GM13977 (cell line): ENCODE results near the gene TMEFF2.

Source experiments
- DNase-seq: peaks from one replicate; pipeline ENCODE4 v3.0.0; 2012; ENCODE audit warnings: low spot score
- in situ Hi-C: fragments of 300-500 bp; cut with MboI; formaldehyde crosslinking; loops from one replicate; pipeline ENCODE4 v1.12.0; 2022; ENCODE audit warnings: low sequenced_read_pairs, low pct_unique_long_range_greater_than_20kb, mixed read lengths, inconsistent platforms; ENCODE audit not compliant: unreplicated experiment
- TF ChIP-seq, protein P1 (sequence below): IDR thresholded peaks from 2 replicates; pipeline ENCODE4 v1.5.1; 2012; ENCODE audit warnings: mild to moderate bottlenecking, control low read depth; ENCODE audit not compliant: insufficient read depth; ENCODE audit errors: extremely low read depth, missing control alignments

The TMEFF2 gene

DNA sequence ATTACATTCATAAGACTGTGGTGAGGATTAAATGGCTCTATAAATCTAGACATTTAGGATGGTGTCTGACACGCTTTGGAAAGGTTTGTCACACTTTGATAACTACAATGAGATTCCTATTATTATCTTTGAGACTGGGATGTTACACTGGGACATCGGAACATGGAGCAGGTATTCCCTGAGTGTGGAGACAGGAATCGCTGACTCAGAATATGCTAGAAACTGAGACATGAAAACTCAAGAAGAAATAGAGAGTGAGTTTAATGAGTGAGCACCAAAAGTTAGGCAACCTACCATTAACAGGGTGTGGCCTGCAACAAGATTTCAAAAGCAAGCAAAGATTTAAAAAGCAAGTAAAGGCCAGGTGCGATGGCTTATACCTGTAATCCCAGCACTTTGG, 145.4 kb downstream of the TMEFF2 start:
- in situ Hi-C loops, result no loop called here
- DNase-seq, result no peak
- TF ChIP-seq, protein P1, sequence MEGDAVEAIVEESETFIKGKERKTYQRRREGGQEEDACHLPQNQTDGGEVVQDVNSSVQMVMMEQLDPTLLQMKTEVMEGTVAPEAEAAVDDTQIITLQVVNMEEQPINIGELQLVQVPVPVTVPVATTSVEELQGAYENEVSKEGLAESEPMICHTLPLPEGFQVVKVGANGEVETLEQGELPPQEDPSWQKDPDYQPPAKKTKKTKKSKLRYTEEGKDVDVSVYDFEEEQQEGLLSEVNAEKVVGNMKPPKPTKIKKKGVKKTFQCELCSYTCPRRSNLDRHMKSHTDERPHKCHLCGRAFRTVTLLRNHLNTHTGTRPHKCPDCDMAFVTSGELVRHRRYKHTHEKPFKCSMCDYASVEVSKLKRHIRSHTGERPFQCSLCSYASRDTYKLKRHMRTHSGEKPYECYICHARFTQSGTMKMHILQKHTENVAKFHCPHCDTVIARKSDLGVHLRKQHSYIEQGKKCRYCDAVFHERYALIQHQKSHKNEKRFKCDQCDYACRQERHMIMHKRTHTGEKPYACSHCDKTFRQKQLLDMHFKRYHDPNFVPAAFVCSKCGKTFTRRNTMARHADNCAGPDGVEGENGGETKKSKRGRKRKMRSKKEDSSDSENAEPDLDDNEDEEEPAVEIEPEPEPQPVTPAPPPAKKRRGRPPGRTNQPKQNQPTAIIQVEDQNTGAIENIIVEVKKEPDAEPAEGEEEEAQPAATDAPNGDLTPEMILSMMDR, result no peak

DNA sequence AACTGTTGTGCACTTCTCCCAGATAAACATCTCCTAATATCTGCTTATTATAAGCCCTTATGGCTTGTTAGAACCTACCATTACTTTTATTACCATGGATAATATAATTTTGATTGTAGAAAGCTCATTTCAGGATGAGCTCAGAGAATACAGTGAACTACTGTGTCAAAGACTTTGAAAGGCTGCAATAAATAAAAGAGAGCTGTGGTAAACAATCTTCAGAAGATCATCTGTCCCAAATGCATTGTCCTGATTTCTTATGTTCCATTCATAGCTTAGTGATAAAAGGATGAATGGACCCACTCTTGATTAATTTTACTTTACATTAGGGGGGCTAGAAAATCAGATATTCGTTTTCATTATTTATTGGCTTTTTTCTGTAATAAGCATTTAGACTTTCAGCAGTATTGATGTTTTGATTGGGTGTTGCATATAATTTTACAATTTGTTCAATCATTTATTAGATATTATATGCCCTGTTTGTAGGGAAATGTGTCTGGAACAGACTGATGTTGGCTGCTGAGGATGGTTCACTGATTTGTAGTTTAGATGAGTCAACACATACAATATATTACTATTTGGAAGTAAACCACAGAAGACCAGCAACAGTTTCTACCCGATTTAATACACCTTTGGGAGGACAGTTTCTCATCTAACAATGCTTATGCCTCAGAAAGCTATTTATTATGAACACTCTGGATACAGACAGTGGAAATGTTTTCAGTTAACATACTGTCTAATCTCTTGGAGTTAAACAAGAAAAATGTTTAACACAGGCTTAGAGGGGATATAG, 147.2 kb downstream of the TMEFF2 start:
- TF ChIP-seq, protein P1, result no peak
- in situ Hi-C loops, result no loop called here
- no peak for DNase-seq

DNA sequence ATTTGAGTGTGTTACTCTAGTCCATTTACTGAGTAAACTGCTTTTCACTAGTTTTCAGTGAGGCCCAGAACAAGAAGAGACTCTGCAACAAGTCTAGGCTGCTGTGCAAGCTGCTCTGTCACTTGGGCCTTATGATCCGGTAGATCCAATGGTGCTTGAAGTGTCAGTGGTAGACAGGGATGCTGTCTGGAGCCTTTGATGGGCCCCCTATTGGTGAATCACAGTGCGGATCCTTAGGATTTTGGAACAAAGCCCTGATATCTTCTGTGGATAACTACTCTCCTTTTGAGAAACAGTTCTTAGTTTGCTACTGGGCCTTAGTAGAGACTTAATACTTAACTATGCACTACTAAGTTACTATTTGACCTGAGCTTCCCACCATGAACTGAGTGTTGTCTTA, 150.2 kb downstream of the TMEFF2 start:
- TF ChIP-seq, protein P1, result no peak
- in situ Hi-C loops, result no loop called here
- DNase-seq, result no peak

DNA sequence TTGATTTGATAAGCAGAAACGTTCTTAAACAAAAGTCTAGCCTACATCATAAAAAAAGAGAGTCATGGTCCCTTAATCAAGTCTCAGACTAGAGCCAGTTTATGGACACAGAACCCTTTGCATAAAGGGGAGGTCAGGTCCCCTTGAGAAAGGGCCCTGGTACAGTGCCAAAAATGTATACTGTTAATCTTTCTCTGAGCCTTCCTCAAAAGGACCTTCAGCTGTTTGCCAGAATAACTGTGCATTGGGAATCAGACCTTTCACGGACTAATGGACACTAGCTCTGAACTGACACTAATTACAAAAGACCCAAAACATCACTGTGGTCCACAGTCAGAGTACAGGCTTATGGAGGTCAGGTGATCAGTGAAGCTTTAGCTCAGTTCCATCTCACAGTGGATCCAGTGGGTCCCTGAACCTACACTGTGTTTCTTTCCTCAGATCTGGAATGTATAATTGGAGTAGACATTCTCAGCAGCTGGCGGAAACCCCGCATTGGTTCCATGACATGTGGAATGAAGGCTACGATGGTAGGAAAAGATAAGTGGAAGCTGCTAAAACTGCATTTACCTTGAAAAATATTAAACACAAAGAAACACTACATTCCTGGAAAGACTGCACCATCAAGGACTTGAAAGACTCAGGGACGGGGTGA, 151.4 kb downstream of the TMEFF2 start:
- DNase-seq, result no peak
- TF ChIP-seq, protein P1, result no peak
- in situ Hi-C loops, result no loop called here

DNA sequence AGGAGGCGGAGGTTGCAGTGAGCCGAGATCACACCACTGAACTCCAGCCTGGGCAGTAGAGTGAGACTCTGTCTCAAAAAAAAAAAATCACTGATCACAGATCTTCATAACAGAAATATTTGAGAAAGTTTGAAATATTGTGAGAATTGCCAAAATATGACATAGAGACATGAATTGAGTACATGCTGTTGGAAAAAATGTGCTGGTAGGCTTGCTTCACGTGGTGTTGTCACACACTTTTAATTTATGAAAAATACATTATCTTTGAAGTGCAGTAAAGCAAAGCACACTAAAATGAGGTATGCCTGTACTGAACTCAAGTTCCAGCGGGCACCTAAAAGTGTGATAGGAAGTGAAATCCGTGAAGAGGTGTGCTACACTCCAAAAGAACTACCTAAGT, 152.6 kb downstream of the TMEFF2 start:
- TF ChIP-seq, protein P1, result no peak
- in situ Hi-C loops, result no loop called here
- DNase-seq, result no peak

DNA sequence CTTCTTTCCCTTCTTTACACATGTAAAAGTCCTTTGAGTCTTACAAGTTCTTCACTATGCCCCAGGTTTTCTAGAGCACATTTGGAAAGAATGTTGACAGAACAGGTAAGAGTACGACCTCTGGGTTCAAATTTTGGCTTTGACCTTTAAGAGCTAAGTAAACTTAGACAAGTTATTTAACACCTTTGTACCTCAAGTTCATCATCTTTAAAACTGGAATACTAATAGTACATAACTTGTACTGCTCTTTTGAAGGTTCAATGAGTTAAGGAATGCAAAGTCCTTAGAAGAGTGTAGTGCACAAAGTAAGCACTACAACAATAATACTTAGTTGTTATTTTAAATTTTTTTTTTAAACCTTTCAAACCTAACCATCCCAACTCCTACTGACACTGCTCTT, 156.6 kb downstream of the TMEFF2 start:
- TF ChIP-seq, protein P1, result no peak
- DNase-seq, result no peak
- in situ Hi-C loops, result no loop called here
